K562 (cell line): ENCODE results near the gene RUVBL2. TPM values are rescaled to one million over a fixed set of nuclear protein-coding genes. Genes with fewer than 3 reads are reported as not detected.
A peak's percentile ranks its signal among the peaks of the same experiment; 100 is the strongest.

Experiments used
- ASH1L ChIP-seq: fragments of 450-650 bp; IDR thresholded peaks from 2 replicates; pipeline ENCODE4 v1.6.1; 2018; ENCODE audit warnings: borderline replicate concordance, mild to moderate bottlenecking, low read depth; ENCODE audit not compliant: partially characterized antibody
- CCAR2 ChIP-seq: fragments of 200-400 bp; formaldehyde crosslinking; IDR thresholded peaks from 2 replicates; pipeline ENCODE4 v1.6.1; 2017; ENCODE audit warnings: mild to moderate bottlenecking, low read depth, low read length
- ETS1 ChIP-seq: conservative IDR thresholded peaks from 2 replicates; pipeline ENCODE4 v1.6.1; 2011; ENCODE audit warnings: low read depth, mild to moderate bottlenecking, low read length; ENCODE audit not compliant: control insufficient read depth
- GATA2 ChIP-seq: sonication (generic); formaldehyde crosslinking; IDR thresholded peaks from 2 replicates; pipeline ENCODE4 v1.4.0; 2020; ENCODE audit warnings: mild to moderate bottlenecking, missing genetic modification reagents
- HMG20B ChIP-seq: fragments of 250-450 bp; sonication (Bioruptor Pico); IDR thresholded peaks from 2 replicates; pipeline ENCODE4 v1.5.0; 2021; ENCODE audit warnings: mild to moderate bottlenecking
- IRF1 ChIP-seq: sonication (generic); formaldehyde crosslinking; IDR thresholded peaks from 2 replicates; pipeline ENCODE4 v1.8.0; 2022; ENCODE audit warnings: missing genetic modification reagents, mild to moderate bottlenecking, borderline replicate concordance
- KLF10 ChIP-seq: fragments of 250-450 bp; sonication (Bioruptor Pico); IDR thresholded peaks from 2 replicates; pipeline ENCODE4 v1.6.1; 2021; ENCODE audit warnings: matching md5 sums
- MAFK ChIP-seq: IDR thresholded peaks from 2 replicates; pipeline ENCODE4 v1.6.1; 2011; ENCODE audit warnings: low read length, improper control_type of control experiment
- MCM5 ChIP-seq: fragments of 450-650 bp; IDR thresholded peaks from 2 replicates; pipeline ENCODE4 v1.6.1; 2016; ENCODE audit warnings: low read depth
- NRF1 ChIP-seq, 2 experiments: fragments of 450-650 bp; IDR thresholded peaks in 1 of 2; conservative IDR thresholded peaks in 1 of 2; 2 replicates each; pipeline ENCODE4 v1.6.1; 2014; ENCODE audit warnings: mild to moderate bottlenecking in 2 of 2
- PCBP2 ChIP-seq: fragments of 200-400 bp; formaldehyde crosslinking; IDR thresholded peaks from 2 replicates; pipeline ENCODE4 v1.6.1; 2018; ENCODE audit warnings: low read length, low read depth, mild to moderate bottlenecking, moderate library complexity; ENCODE audit not compliant: poor library complexity, severe bottlenecking
- TOE1 ChIP-seq, 2 experiments: fragments of 450-650 bp in 1 of 2; sonication (generic) in 1 of 2; formaldehyde crosslinking in 1 of 2; IDR thresholded peaks; 2 replicates each; pipeline versions ENCODE4 v1.7.1 to v1.8.0; 2016 to 2022; ENCODE audit warnings: borderline replicate concordance in 2 of 2, mild to moderate bottlenecking in 2 of 2, antibody characterized with exemption in 1 of 2, inconsistent platforms in 1 of 2, low read depth in 1 of 2, missing genetic modification reagents in 1 of 2, moderate library complexity in 1 of 2
- ZBTB1 ChIP-seq: sonication (generic); formaldehyde crosslinking; IDR thresholded peaks from 2 replicates; pipeline ENCODE4 v1.8.1; 2023; ENCODE audit warnings: missing genetic modification reagents, low read depth, mild to moderate bottlenecking, borderline replicate concordance
- ZFX ChIP-seq: sonication (generic); formaldehyde crosslinking; IDR thresholded peaks from 2 replicates; pipeline ENCODE4 v1.8.0; 2022; ENCODE audit warnings: mild to moderate bottlenecking, missing genetic modification reagents, moderate library complexity
- ZKSCAN3 ChIP-seq: fragments of 250-450 bp; sonication (Bioruptor Pico); IDR thresholded peaks from 2 replicates; pipeline ENCODE4 v1.4.0; 2020
- ZNF224 ChIP-seq: sonication (generic); formaldehyde crosslinking; IDR thresholded peaks from 2 replicates; pipeline ENCODE4 v1.8.0; 2022; ENCODE audit warnings: mild to moderate bottlenecking, missing genetic modification reagents
- ZNF436 ChIP-seq: fragments of 250-450, 450-650 bp; sonication (Bioruptor Pico); formaldehyde crosslinking; IDR thresholded peaks from 2 replicates; pipeline ENCODE4 v1.7.0; 2020; ENCODE audit warnings: mild to moderate bottlenecking
- ZNF79 ChIP-seq: fragments of 250-450 bp; sonication (Bioruptor Pico); IDR thresholded peaks from 2 replicates; pipeline ENCODE4 v1.4.0; 2020; ENCODE audit warnings: low read depth, mild to moderate bottlenecking, moderate library complexity
- polyA plus RNA-seq, 8 experiments: library from polyadenylated mRNA; depleted of rRNA in 4 of 8; stranded (reverse) in 5 of 8; unstranded in 3 of 8; fragments of >200 nt; fragmentation: Nextera tagmentation in 2 of 8; fragmentation: Illumina TruSeq in 1 of 8; extraction: Ambion mirVana in 2 of 8; extraction: Trizol in 1 of 8; gene quantifications; 2 replicates each; pipeline versions ENCODE4 v1.2.1 to v1.2.3, GENCODE V29; 2011 to 2014; ENCODE audit warnings: inconsistent platforms in 1 of 8, missing spikeins in 1 of 8
- total RNA-seq, 7 experiments: library from RNA; depleted of rRNA in 6 of 7; stranded (reverse); fragments of >200 nt in 6 of 7; fragmentation: Illumina TruSeq in 2 of 7; extraction: Trizol in 2 of 7; gene quantifications; 2 replicates each; pipeline versions ENCODE4 v1.2.1 to v1.2.3, GENCODE V29; 2011 to 2021; ENCODE audit warnings: low replicate concordance in 1 of 7
- TF ChIP-seq, protein P1 (sequence below): fragments of 250-450 bp; sonication (Bioruptor Pico); IDR thresholded peaks from 2 replicates; pipeline ENCODE4 v1.4.0; 2020; ENCODE audit warnings: mild to moderate bottlenecking
- TF ChIP-seq, protein P2 (sequence below): fragments of 450-650 bp; IDR thresholded peaks from 2 replicates; pipeline ENCODE4 v1.6.1; 2016; ENCODE audit warnings: low read depth, mild to moderate bottlenecking, moderate library complexity
- TF ChIP-seq, protein P3 (sequence below): fragments of 450-650 bp; IDR thresholded peaks from 2 replicates; pipeline ENCODE4 v1.6.1; 2016; ENCODE audit warnings: borderline replicate concordance

The RUVBL2 gene
- total and polyA plus RNA-seq, 9 of the 15 experiments (the other 6 are each of a cell fraction or from before 2014, with no cell fraction given), result 71.4 to 453 (median 237) TPM

DNA sequence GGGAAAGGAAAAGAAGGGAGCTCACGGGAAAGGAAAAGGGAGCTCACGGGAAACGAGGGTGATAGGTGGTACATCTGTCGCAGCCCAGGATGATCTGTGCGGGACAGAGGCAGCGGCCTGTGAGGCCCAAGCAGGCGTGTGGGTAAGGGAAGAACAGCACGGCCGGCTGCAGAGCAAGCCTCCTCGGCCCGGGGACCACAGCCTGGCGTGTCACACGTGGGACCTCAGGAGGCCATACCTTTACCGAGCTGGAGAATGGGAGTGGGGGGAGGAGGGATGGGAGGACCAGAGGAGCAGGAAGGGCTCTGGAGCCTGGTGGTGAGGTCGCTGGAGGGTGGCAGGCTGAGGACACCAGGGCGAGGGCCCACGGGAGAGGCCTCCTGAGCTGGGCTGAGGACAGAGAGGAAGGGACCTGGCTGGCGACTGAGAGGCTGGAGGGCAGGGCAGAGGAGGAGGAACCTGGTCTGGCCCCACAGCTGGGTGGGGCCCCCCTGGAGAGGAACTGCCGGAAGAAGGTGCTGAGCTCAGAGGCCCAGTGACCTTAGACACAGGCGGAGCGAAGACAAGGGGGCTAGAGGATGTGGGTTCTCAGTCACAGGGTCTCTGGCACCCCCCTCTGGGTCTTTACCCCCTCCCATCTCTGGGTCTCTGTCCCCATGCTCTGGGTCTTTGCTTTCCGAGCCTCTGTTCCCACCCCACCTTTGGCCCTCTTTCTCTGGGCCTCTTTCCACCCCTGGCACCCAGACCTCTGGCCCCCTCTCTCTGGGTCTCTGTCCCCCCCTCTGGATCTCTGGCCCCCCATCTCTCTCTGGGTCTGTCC is 31.4 kb upstream of the RUVBL2 start (continued):
- TF ChIP-seq, protein P1, sequence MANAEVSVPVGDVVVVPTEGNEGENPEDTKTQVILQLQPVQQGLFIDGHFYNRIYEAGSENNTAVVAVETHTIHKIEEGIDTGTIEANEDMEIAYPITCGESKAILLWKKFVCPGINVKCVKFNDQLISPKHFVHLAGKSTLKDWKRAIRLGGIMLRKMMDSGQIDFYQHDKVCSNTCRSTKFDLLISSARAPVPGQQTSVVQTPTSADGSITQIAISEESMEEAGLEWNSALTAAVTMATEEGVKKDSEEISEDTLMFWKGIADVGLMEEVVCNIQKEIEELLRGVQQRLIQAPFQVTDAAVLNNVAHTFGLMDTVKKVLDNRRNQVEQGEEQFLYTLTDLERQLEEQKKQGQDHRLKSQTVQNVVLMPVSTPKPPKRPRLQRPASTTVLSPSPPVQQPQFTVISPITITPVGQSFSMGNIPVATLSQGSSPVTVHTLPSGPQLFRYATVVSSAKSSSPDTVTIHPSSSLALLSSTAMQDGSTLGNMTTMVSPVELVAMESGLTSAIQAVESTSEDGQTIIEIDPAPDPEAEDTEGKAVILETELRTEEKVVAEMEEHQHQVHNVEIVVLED (CRISPR knock-in tag), result no peak
- TF ChIP-seq IRF1 (CRISPR knock-in tag) (no peak), ZKSCAN3 (no peak), GATA2 (CRISPR knock-in tag) (no peak), HMG20B (CRISPR knock-in tag) (no peak), MAFK (no peak), ZBTB1 (CRISPR knock-in tag) (0 out of 2 replicates have a peak, but pooled peaks have one; percentile 49), ZFX (peak; percentile 87), ZNF79 (CRISPR knock-in tag) (no peak), PCBP2 (no peak), MCM5 (no peak), CCAR2 (no peak), ETS1 (no peak; the same call in 1 of the 2 replicates), NRF1 (conservative IDR thresholded peaks at IDR 0.05 in 1 of 2, IDR thresholded peaks at IDR 0.05 in 1 of 2) (peak in 1 of 2 experiments; percentile 27; a peak in 1 of 4 replicates), TOE1 (IDR thresholded peaks at IDR 0.05; ENCODE audit: borderline replicate concordance) (peak; percentile 67), TOE1 (CRISPR knock-in tag; IDR thresholded peaks at IDR 0.05; ENCODE audit: borderline replicate concordance, low read depth) (0 out of 2 replicates have a peak, but pooled peaks have one; percentile 64), ASH1L (no peak), KLF10 (CRISPR knock-in tag) (no peak), ZNF436 (CRISPR knock-in tag) (no peak), ZNF224 (CRISPR knock-in tag) (no peak)
- TF ChIP-seq, protein P2, sequence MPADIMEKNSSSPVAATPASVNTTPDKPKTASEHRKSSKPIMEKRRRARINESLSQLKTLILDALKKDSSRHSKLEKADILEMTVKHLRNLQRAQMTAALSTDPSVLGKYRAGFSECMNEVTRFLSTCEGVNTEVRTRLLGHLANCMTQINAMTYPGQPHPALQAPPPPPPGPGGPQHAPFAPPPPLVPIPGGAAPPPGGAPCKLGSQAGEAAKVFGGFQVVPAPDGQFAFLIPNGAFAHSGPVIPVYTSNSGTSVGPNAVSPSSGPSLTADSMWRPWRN, result no peak
- TF ChIP-seq, protein P3, sequence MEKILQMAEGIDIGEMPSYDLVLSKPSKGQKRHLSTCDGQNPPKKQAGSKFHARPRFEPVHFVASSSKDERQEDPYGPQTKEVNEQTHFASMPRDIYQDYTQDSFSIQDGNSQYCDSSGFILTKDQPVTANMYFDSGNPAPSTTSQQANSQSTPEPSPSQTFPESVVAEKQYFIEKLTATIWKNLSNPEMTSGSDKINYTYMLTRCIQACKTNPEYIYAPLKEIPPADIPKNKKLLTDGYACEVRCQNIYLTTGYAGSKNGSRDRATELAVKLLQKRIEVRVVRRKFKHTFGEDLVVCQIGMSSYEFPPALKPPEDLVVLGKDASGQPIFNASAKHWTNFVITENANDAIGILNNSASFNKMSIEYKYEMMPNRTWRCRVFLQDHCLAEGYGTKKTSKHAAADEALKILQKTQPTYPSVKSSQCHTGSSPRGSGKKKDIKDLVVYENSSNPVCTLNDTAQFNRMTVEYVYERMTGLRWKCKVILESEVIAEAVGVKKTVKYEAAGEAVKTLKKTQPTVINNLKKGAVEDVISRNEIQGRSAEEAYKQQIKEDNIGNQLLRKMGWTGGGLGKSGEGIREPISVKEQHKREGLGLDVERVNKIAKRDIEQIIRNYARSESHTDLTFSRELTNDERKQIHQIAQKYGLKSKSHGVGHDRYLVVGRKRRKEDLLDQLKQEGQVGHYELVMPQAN, result 0 out of 2 replicates have a peak, but pooled peaks have one; percentile 31
